CD4-positive, alpha-beta T cell (primary cell): ENCODE data around the gene NAA15. TPM values are rescaled to one million over a fixed set of nuclear protein-coding genes. Genes with fewer than 3 reads are reported as not detected.

ENCODE experiments used
- ATAC-seq: fragments of 200-7000 bp; cut with Tn5 transposase; one replicate; pipeline ENCODE4 v1.10.0; 2022; ENCODE audit warnings: mild to moderate bottlenecking; ENCODE audit not compliant: poor library complexity
- CTCF ChIA-PET: fragments of 350-600 bp; sonication (Branson Sonifier 250); formaldehyde crosslinking; loops from one replicate; lab custom pipeline; 2021; ENCODE audit warnings: antibody characterized with exemption, inconsistent platforms; lab: Charles Lee
- POLR2A ChIA-PET: fragments of 350-600 bp; sonication (Branson Sonifier 250); formaldehyde crosslinking; loops from one replicate; lab custom pipeline; 2021; ENCODE audit warnings: antibody characterized with exemption, inconsistent platforms; lab: Charles Lee
- DNase-seq, 14 experiments: peaks; one replicate each; pipeline ENCODE4 v3.0.0-alpha.2; 2013 to 2020; ENCODE audit warnings: mixed read lengths in 2 of 14
- H3K27ac ChIP-seq, 2 donors: one replicate each; pipeline versions ENCODE4 v1.5.1 to v1.7.0; 2013; ENCODE audit warnings: low read length in 2 of 2, low read depth in 1 of 2, mild to moderate bottlenecking in 1 of 2
- H3K27me3 ChIP-seq, 2 experiments: 1 replicate in 1 of 2; 2 replicates in 1 of 2; pipeline versions ENCODE4 v1.6.1 to v1.7.0; 2013; ENCODE audit warnings: low read length in 2 of 2, control low read depth in 1 of 2, mild to moderate bottlenecking in 1 of 2, moderate library complexity in 1 of 2; ENCODE audit not compliant: insufficient read depth in 2 of 2, control insufficient read depth in 1 of 2
- H3K36me3 ChIP-seq: one replicate; pipeline ENCODE4 v1.6.1; 2013; ENCODE audit warnings: low read length, control low read depth; ENCODE audit not compliant: insufficient read depth
- H3K4me1 ChIP-seq: one replicate; pipeline ENCODE4 v1.6.1; 2013; ENCODE audit warnings: low read length, control low read depth; ENCODE audit not compliant: insufficient read depth
- H3K4me3 ChIP-seq: one replicate; pipeline ENCODE4 v1.5.1; 2013; ENCODE audit warnings: mild to moderate bottlenecking, low read length, moderate library complexity
- H3K9me3 ChIP-seq, 2 experiments: 1 replicate in 1 of 2; 2 replicates in 1 of 2; pipeline versions ENCODE4 v1.6.1 to v1.7.0; 2013; ENCODE audit warnings: low read length in 2 of 2, mild to moderate bottlenecking in 2 of 2, control low read depth in 1 of 2, moderate library complexity in 1 of 2; ENCODE audit not compliant: control insufficient read depth in 1 of 2, insufficient read depth in 1 of 2
- H3K27ac Mint-ChIP-seq: one replicate; pipeline ENCODE4 v1.8.0; 2020; ENCODE audit warnings: mixed read lengths
- H3K27me3 Mint-ChIP-seq: one replicate; pipeline ENCODE4 v1.8.0; 2021; ENCODE audit warnings: mixed read lengths
- H3K36me3 Mint-ChIP-seq: one replicate; pipeline ENCODE4 v1.8.0; 2021; ENCODE audit warnings: low read depth, mixed read lengths
- H3K4me1 Mint-ChIP-seq: one replicate; pipeline ENCODE4 v1.8.0; 2021; ENCODE audit warnings: low read depth, mixed read lengths
- H3K4me3 Mint-ChIP-seq: one replicate; pipeline ENCODE4 v1.8.0; 2020; ENCODE audit warnings: mild to moderate bottlenecking, mixed read lengths
- H3K9me3 Mint-ChIP-seq: one replicate; pipeline ENCODE4 v1.8.0; 2020; ENCODE audit warnings: mixed read lengths
- CTCF ChIP-seq: fragments of 200-600 bp; IDR thresholded peaks from one replicate; pipeline ENCODE4 v1.8.0; 2022; ENCODE audit warnings: antibody characterized with exemption, mild to moderate bottlenecking
- intact Hi-C, 2 experiments: fragments of 100-400 bp; cut with DNase I in 1 of 2; cut with micrococcal nuclease in 1 of 2; formaldehyde crosslinking; loops; one replicate each; pipeline versions ENCODE4 v1.15.1 to v1.9.0; 2023 to 2025; cut with DNase I, micrococcal nuclease
- total RNA-seq, 174 experiments: library from RNA in 2 of 174; stranded (reverse) in 2 of 174; gene quantifications; one replicate each; pipeline ENCODE4 v1.2.3 and lab custom pipeline; 2021 to 2026

The NAA15 gene
- total RNA-seq, 2 experiments from 2014 or later: 54.2 to 57.1 TPM

GRCh38 chr4:139282065-139282720 lies 19.1 kb upstream of the NAA15 start:
- Mint-ChIP-seq H3K4me3 (no peak overlapping the region), H3K27ac (no peak overlapping the region), H3K27me3 (peaks cover 40% of the 10 kb centered on the region), H3K4me1 (peaks cover 18% of the 10 kb centered on the region), H3K36me3 (peaks cover 12% of the 10 kb centered on the region), H3K9me3 (peaks cover 4% of the 10 kb centered on the region)
- no peak for DNase-seq
- Histone ChIP-seq H3K27me3 (peaks cover 22 to 35% of the 10 kb centered on the region in 2 experiments), H3K4me3 (no peak overlapping the region), H3K9me3 (peaks cover 0 to 9% of the 10 kb centered on the region in 2 experiments), H3K27ac (no peak overlapping the region), H3K36me3 (peaks cover under 1% of the 10 kb centered on the region), H3K4me1 (peaks cover 21% of the 10 kb centered on the region)
- CTCF ChIA-PET: interaction anchor here (0.7 to 1.3 kb wide), 4 partner anchors 13 to 182 kb away, joined by 3 read pairs; no protein-coding TSS in a partner anchor
- POLR2A ChIA-PET: interaction anchor here (0.6 to 0.9 kb wide), 3 partner anchors 14 to 223 kb away, joined by 3 to 4 read pairs (median 3); no protein-coding TSS in a partner anchor
- no peak for TF ChIP-seq CTCF
- no peak for ATAC-seq
- intact Hi-C loops: no loop called here

- H3K36me3 ChIP-seq: peaks cover 4% of the 10 kb centered on the region
- CTCF ChIA-PET: interaction anchor here (0.8 to 1.3 kb wide), 2 partner anchors 18 to 80 kb away, joined by 3 read pairs; no protein-coding TSS in a partner anchor
- H3K4me3 ChIP-seq: no peak overlapping the region
- H3K27ac Mint-ChIP-seq: no peak overlapping the region
- H3K4me1 ChIP-seq: peaks cover 21% of the 10 kb centered on the region
- intact Hi-C loops: no loop called here
- H3K4me3 Mint-ChIP-seq: no peak overlapping the region
- peaks cover 0 to 9% of the 10 kb centered on the region in 2 experiments for H3K9me3 ChIP-seq
- DNase-seq (no peak), ATAC-seq (no peak)
- POLR2A ChIA-PET: interaction anchor here (0.6 to 0.9 kb wide), 2 partner anchors 13 to 223 kb away, joined by 3 read pairs; no protein-coding TSS in a partner anchor
- peaks cover 22 to 31% of the 10 kb centered on the region in 2 experiments for H3K27me3 ChIP-seq
- peaks cover 4% of the 10 kb centered on the region for H3K9me3 Mint-ChIP-seq
- H3K27me3 Mint-ChIP-seq: peaks cover 35% of the 10 kb centered on the region
- H3K27ac ChIP-seq: no peak overlapping the region
- no peak for TF ChIP-seq CTCF
- peaks cover 18% of the 10 kb centered on the region for H3K4me1 Mint-ChIP-seq
- H3K36me3 Mint-ChIP-seq: peaks cover 16% of the 10 kb centered on the region
Measured at GRCh38 chr4:139282721-139283075, 18.6 kb upstream of the NAA15 start.

- Histone ChIP-seq H3K9me3 (no peaks in the 10 kb centered on the region), H3K36me3 (peaks cover 29% of the 10 kb centered on the region), H3K4me3 (no peak overlapping the region), H3K27ac (no peak overlapping the region), H3K4me1 (no peaks in the 10 kb centered on the region), H3K27me3 (peaks cover 0 to 1% of the 10 kb centered on the region in 2 experiments)
- no peak for TF ChIP-seq CTCF
- Mint-ChIP-seq H3K4me3 (no peak overlapping the region), H3K4me1 (no peaks in the 10 kb centered on the region), H3K9me3 (peaks cover 4% of the 10 kb centered on the region), H3K27ac (no peak overlapping the region), H3K27me3 (peaks cover under 1% of the 10 kb centered on the region), H3K36me3 (peaks cover 42% of the 10 kb centered on the region)
- CTCF ChIA-PET: no interaction called here
- DNase-seq: no peak
- intact Hi-C loops: no loop called here
- POLR2A ChIA-PET: no interaction called here
- ATAC-seq: no peak
Measured at GRCh38 chr4:139286186-139286698, 15.1 kb upstream of the NAA15 start.
